AG09319 (cell line): ENCODE measurements around the gene COG6.

Experiments used
- DNase-seq: peaks from one replicate; pipeline ENCODE4 v3.0.0-alpha.2; 2010; ENCODE audit warnings: low read depth; ENCODE audit errors: extremely low read depth
- TF ChIP-seq, protein P1 (sequence below): IDR thresholded peaks from 2 replicates; pipeline ENCODE4 v1.5.1; 2011; ENCODE audit warnings: low read depth, mild to moderate bottlenecking, inconsistent platforms, low read length, moderate library complexity

Gene COG6

DNA sequence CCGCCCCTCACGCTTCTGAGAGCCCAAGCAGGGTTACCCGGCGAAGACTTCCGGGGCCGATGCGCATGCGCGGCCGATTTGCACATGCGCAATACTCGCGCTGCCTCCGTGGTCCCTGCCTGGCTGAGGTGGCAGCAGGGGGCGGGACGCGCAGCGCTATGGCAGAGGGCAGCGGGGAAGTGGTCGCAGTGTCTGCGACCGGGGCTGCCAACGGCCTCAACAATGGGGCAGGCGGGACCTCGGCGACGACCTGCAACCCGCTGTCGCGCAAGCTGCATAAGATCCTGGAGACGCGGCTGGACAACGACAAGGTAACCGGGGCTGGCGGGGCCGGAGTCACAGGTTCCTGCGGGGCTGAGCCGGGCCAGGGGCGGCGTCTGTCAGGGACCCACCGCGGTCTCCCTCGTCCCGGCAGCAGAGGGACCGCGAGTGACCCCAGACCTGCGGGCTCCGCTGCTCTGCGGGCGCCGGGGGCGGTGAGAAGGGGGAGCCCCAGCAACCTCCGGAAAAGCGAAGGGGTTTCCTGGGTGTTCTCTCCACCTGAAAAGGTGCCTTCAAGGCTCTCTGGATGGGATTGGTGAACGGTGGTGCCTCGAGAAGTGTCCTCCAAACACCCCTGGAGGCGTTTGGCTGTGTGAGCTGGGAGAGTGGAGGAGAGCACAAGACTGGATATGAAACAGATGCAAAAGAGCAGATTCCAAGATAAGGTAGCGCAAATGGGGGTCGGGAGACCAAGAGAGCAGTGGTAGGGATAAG, at the start of gene COG6:
Gene COG6, plus strand, starts transcription at position 94 of the 756 bp plus-strand sequence. Its CDS starts 65 bp downstream, at position 159.
- TF ChIP-seq, protein P1, sequence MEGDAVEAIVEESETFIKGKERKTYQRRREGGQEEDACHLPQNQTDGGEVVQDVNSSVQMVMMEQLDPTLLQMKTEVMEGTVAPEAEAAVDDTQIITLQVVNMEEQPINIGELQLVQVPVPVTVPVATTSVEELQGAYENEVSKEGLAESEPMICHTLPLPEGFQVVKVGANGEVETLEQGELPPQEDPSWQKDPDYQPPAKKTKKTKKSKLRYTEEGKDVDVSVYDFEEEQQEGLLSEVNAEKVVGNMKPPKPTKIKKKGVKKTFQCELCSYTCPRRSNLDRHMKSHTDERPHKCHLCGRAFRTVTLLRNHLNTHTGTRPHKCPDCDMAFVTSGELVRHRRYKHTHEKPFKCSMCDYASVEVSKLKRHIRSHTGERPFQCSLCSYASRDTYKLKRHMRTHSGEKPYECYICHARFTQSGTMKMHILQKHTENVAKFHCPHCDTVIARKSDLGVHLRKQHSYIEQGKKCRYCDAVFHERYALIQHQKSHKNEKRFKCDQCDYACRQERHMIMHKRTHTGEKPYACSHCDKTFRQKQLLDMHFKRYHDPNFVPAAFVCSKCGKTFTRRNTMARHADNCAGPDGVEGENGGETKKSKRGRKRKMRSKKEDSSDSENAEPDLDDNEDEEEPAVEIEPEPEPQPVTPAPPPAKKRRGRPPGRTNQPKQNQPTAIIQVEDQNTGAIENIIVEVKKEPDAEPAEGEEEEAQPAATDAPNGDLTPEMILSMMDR, result no peak
- DNase-seq, result peak; percentile 61

DNA sequence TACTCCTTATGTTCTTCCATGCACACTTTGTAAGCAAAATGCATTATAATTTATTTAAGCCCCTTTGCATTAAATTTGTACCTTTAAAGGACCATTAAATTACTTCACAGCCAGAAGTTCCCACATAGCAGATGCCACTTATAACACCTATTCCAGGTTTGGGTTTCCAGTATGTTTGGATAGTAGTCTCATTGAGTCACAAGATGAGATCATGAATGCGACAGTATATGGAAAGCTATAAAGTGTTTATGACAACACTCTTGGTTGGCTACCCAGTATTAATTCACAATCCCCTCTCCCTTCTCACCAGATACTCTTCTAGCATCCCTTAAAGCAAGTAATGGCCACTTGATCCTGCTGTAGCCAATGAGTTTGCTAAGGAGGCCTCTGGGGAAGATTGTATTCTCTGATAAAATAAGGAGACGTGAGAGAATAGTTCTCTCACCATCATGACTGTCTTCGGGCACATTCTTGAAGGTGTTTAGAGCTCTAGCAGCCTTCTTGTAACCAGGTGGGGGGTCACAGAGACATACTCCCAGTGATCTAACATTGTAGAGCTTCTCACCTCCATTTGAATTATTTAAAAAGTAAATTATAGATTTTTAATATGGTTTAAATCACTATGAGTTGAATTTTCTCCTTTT, 49.7 kb upstream of the COG6 start:
- TF ChIP-seq, protein P1, result no peak

DNA sequence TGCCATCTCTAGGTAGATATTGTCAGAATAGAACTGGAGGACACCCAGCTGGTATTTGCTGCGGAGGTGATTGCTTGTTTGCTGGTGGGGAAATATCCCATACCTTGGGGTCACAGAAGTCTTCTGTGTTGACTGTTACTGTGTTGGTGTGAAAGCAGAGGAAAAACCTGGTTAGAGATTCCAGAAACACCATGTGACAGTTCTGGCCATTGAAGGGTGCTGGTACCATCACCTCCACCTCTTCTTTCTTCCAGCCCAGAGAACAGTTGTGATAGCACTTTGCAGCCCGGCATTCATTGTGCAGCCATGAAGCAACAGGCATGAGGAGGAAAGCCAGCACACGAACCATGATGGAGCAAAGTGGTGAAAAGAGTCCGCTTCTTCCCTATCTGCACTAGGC, 47.6 kb upstream of the COG6 start:
- TF ChIP-seq, protein P1, result no peak
- DNase-seq, result no peak

More for the DNA sequence above, 49.7 kb upstream of the COG6 start:
- DNase-seq, result no peak

DNA sequence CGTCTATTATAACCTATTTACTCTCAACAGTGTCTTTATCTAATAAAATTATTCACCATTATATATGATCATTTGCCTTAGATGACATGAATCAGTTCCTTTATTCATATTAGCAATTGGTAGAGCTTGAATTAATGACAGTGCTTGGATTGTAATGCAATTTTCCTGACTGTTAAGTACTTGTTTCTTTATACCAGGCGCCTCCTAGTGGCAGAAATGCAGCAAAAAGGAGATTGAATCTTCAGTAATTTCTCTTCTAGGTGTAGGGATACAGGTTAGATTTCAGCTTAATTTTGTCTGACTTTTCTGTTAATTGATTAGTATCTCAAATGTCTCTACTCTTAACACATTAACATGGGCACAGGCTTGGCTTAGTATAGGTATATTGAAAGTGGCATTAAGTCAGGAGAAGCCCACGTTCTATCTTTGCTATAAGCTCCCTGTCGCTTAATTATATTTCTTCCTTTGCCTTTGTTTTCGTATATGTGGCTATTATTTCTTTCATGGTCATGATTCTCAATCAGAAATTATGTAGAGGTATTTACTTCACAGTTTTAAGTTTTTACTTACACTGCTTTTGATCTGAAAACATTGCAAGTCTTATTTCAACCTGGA, 43.3 kb upstream of the COG6 start:
- TF ChIP-seq, protein P1, result peak; percentile 76
- no peak for DNase-seq

DNA sequence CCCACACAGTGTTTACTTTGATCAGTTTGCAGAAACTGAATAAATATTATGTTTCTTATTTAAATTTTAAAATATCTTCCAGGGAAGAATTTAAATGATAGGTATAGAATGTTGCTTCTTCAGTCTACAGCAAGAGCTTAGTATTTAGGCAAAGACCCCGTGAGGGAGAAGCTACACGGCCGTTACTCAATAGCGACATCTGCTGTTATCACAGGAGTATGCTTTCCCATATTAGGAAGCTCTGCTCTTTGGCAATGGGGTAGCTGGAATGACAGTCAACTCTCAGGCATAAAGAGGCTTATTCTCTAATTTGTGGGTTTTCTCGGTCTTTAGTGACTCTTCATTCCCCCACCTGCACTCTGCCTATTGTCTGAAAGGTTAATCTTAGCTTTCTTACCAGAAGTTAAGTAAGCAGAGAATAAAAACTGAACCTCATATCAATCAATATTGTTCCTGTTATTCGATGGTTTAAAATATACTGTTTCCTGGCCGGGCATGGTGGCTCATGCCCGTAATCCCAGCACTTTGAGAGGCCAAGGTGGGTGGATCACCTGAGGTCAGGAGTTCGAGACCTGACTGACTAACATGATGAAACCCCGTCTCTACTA, 39.3 kb upstream of the COG6 start:
- DNase-seq, result no peak
- TF ChIP-seq, protein P1, result no peak; the same call in none of the 2 replicates

DNA sequence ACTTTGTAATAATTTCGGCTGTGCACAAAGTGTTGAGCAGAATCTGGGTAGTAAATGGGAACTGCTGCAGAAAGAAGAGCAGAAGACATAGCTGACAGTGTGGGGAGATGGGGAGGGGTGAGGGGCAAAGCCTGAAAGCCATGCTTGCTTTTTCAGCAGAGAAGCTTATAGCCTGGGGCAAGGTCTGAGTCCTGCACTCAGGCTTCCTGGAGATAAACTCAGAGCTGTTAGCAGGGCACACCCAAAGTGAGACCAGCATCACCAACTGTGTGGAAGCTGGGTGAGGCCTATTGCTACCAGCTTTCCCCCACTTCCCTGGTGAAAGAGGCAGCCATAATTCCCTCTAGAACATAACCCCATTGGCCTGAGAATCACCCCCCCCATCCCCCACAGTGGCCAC, 36.9 kb upstream of the COG6 start:
- TF ChIP-seq, protein P1, result no peak
- no peak for DNase-seq
